Esophagus muscularis mucosa (tissue), 4 donors: Measurements from ENCODE around the gene MYOM3.

Source experiments
- EP300 ChIP-seq: sonication (generic); formaldehyde crosslinking; IDR thresholded peaks from one replicate; pipeline ENCODE4 v1.6.1; 2017; ENCODE audit warnings: antibody characterized with exemption
- POLR2A ChIP-seq: fragments of 450-650 bp; IDR thresholded peaks from one replicate; pipeline ENCODE4 v1.6.1; 2017; ENCODE audit warnings: antibody characterized with exemption, moderate library complexity, mild to moderate bottlenecking, low read depth
- TF ChIP-seq, protein P1 (sequence below), 3 experiments: fragments of 200-600 bp in 2 of 3; fragments of 450-650 bp in 1 of 3; sonication (generic) in 2 of 3; IDR thresholded peaks; one replicate each; pipeline ENCODE4 v1.5.1; 2017 to 2019; ENCODE audit warnings: antibody characterized with exemption in 3 of 3, mild to moderate bottlenecking in 2 of 3, moderate library complexity in 1 of 3

DNA sequence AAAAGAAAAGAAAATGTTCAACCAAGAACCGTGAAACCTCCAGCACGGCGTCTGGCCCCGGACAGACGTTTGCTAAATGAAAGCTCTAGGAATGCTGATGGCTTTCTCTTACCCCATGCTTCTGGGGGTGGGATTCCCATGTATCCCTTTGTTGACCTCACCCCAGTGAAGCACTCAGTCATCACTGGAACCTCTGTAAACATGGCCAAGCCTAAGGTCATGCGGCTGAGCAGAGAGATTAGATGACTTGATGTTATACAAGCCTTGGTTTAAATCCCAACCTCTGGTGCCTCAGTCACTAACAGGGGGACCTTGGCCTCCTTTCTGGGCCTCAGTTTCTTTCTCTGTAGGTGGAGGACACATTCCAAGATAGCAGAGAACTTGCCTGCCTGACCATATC is 2.8 kb upstream of the MYOM3 start:
- TF ChIP-seq, protein P1, sequence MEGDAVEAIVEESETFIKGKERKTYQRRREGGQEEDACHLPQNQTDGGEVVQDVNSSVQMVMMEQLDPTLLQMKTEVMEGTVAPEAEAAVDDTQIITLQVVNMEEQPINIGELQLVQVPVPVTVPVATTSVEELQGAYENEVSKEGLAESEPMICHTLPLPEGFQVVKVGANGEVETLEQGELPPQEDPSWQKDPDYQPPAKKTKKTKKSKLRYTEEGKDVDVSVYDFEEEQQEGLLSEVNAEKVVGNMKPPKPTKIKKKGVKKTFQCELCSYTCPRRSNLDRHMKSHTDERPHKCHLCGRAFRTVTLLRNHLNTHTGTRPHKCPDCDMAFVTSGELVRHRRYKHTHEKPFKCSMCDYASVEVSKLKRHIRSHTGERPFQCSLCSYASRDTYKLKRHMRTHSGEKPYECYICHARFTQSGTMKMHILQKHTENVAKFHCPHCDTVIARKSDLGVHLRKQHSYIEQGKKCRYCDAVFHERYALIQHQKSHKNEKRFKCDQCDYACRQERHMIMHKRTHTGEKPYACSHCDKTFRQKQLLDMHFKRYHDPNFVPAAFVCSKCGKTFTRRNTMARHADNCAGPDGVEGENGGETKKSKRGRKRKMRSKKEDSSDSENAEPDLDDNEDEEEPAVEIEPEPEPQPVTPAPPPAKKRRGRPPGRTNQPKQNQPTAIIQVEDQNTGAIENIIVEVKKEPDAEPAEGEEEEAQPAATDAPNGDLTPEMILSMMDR (IDR thresholded peaks at IDR 0.05): no peak
- TF ChIP-seq POLR2A (no peak), EP300 (no peak)
